Measurements from ENCODE around the gene TSPAN15.
"Not testable (repeated sequence)": the region's sequence is repeated elsewhere in the genome, so short reads cannot be mapped to it uniquely, and the experiment has no call there.

Gene TSPAN15

GRCh38 chr10:69449841-69450240 is 1.4 kb upstream of the TSPAN15 start:
- Histone ChIP-seq H4K20me1 (ENCODE audit: control insufficient read depth, insufficient read depth, low read depth, low read length) (no peaks in the 10 kb centered on the region), H3K79me2 (ENCODE audit: control insufficient read depth, low read length) (no peaks in the 10 kb centered on the region), H3F3A (ENCODE audit: control insufficient read depth, insufficient read depth) (no peaks in the 10 kb centered on the region), H3K27me3 (ENCODE audit: control insufficient read depth, low read length) (peaks cover 16% of the 10 kb centered on the region), H3K36me3 (ENCODE audit: control insufficient read depth, low read length) (no peaks in the 10 kb centered on the region), H3K4me2 (ENCODE audit: low read length) (no peak overlapping the region), H3K27ac (ENCODE audit: low read depth, low read length) (no peak overlapping the region), H3K4me1 (ENCODE audit: control insufficient read depth, low read length) (peaks cover 10% of the 10 kb centered on the region), H3K9me2 (replicated peaks; ENCODE audit: control insufficient read depth, low read length) (no peaks in the 10 kb centered on the region), H3K4me3 (ENCODE audit: low read length) (no peak overlapping the region), H3K9me3 (ENCODE audit: control insufficient read depth, insufficient read depth, low read length) (no peaks in the 10 kb centered on the region)
- peak; percentile 57 for TF ChIP-seq CTCF (IDR thresholded peaks at IDR 0.05; ENCODE audit: low read depth, low read length, poor library complexity, severe bottlenecking)
- TF ChIP-seq EZH2phosphoT487 (IDR thresholded peaks at IDR 0.05; ENCODE audit: borderline replicate concordance, low read length), result no peak

- H3K27ac ChIP-seq (ENCODE audit: low read depth, low read length); H3K79me2 ChIP-seq (ENCODE audit: control insufficient read depth, low read length); H3K9me2 ChIP-seq (replicated peaks; ENCODE audit: control insufficient read depth, low read length); H3F3A ChIP-seq (ENCODE audit: control insufficient read depth, insufficient read depth); H4K20me1 ChIP-seq (ENCODE audit: control insufficient read depth, insufficient read depth, low read depth, low read length); H3K4me3 ChIP-seq (ENCODE audit: low read length); H3K9me3 ChIP-seq (ENCODE audit: control insufficient read depth, insufficient read depth, low read length); H3K36me3 ChIP-seq (ENCODE audit: control insufficient read depth, low read length): not testable (repeated sequence)
- Histone ChIP-seq H3K4me1 (ENCODE audit: control insufficient read depth, low read length) (peaks cover 10% of the 10 kb centered on the region), H3K4me2 (ENCODE audit: low read length) (peak overlapping the region; percentile 75; the same call in 1 of the 2 replicates), H3K27me3 (ENCODE audit: control insufficient read depth, low read length) (peaks cover 16% of the 10 kb centered on the region)
Observed at GRCh38 chr10:69450395-69450794, 870 bp upstream of the TSPAN15 start.

GRCh38 chr10:69451784-69452251 is 553 bp downstream of the TSPAN15 start:
- H4K20me1 ChIP-seq (ENCODE audit: control insufficient read depth, insufficient read depth, low read depth, low read length), result no peaks in the 10 kb centered on the region
- H3K36me3 ChIP-seq (ENCODE audit: control insufficient read depth, low read length), result no peaks in the 10 kb centered on the region
- H3F3A ChIP-seq (ENCODE audit: control insufficient read depth, insufficient read depth), result no peaks in the 10 kb centered on the region
- H3K27ac ChIP-seq (ENCODE audit: low read depth, low read length), result no peak overlapping the region
- peaks cover 7% of the 10 kb centered on the region; the same call in 1 of the 2 replicates for H3K27me3 ChIP-seq (ENCODE audit: control insufficient read depth, low read length)
- H3K9me2 ChIP-seq (replicated peaks; ENCODE audit: control insufficient read depth, low read length), result no peaks in the 10 kb centered on the region
- H3K4me1 ChIP-seq (ENCODE audit: control insufficient read depth, low read length), result peaks cover 10% of the 10 kb centered on the region
- H3K4me2 ChIP-seq (ENCODE audit: low read length), result peak overlapping the region; percentile 75
- TF ChIP-seq CTCF (IDR thresholded peaks at IDR 0.05; ENCODE audit: low read depth, low read length, poor library complexity, severe bottlenecking), result no peak
- TF ChIP-seq EZH2phosphoT487 (IDR thresholded peaks at IDR 0.05; ENCODE audit: borderline replicate concordance, low read length), result no peak
- peak overlapping the region; percentile 66 for H3K4me3 ChIP-seq (ENCODE audit: low read length)
- H3K9me3 ChIP-seq (ENCODE audit: control insufficient read depth, insufficient read depth, low read length), result no peaks in the 10 kb centered on the region
- no peaks in the 10 kb centered on the region for H3K79me2 ChIP-seq (ENCODE audit: control insufficient read depth, low read length)

GRCh38 chr10:69452676-69453415 is 1.6 kb downstream of the TSPAN15 start:
- Histone ChIP-seq H3K9me3 (ENCODE audit: control insufficient read depth, insufficient read depth, low read length) (no peaks in the 10 kb centered on the region), H3K27ac (ENCODE audit: low read depth, low read length) (no peak overlapping the region), H3K79me2 (ENCODE audit: control insufficient read depth, low read length) (no peaks in the 10 kb centered on the region), H3F3A (ENCODE audit: control insufficient read depth, insufficient read depth) (no peaks in the 10 kb centered on the region), H3K27me3 (ENCODE audit: control insufficient read depth, low read length) (peaks cover 5% of the 10 kb centered on the region; the same call in 1 of the 2 replicates), H3K4me1 (ENCODE audit: control insufficient read depth, low read length) (peaks cover 10% of the 10 kb centered on the region), H3K4me3 (ENCODE audit: low read length) (no peak overlapping the region), H3K9me2 (replicated peaks; ENCODE audit: control insufficient read depth, low read length) (no peaks in the 10 kb centered on the region), H3K36me3 (ENCODE audit: control insufficient read depth, low read length) (no peaks in the 10 kb centered on the region), H3K4me2 (ENCODE audit: low read length) (no peak overlapping the region), H4K20me1 (ENCODE audit: control insufficient read depth, insufficient read depth, low read depth, low read length) (no peaks in the 10 kb centered on the region)
- no peak for TF ChIP-seq EZH2phosphoT487 (IDR thresholded peaks at IDR 0.05; ENCODE audit: borderline replicate concordance, low read length)
- TF ChIP-seq CTCF (IDR thresholded peaks at IDR 0.05; ENCODE audit: low read depth, low read length, poor library complexity, severe bottlenecking), result no peak

Measured in DOHH2 (cell line).